Measurements from ENCODE around the gene LHFPL6.
A peak's percentile ranks its signal among the peaks of the same experiment; 100 is the strongest.

LHFPL6 gene

GRCh38 chr13:39631307-39631706, 28.3 kb upstream of the LHFPL6 start:
- DNase-seq, result no peak
- H2BK120ac ChIP-seq (ENCODE audit: low read depth, low read length), result no peak overlapping the region
- H4K8ac ChIP-seq (ENCODE audit: low read depth, low read length), result no peak overlapping the region
- H3K27ac ChIP-seq (ENCODE audit: low read depth, low read length), result no peak overlapping the region
- H3K9ac ChIP-seq (ENCODE audit: low read length), result no peak overlapping the region
- no peaks in the 10 kb centered on the region for H3K36me3 ChIP-seq (ENCODE audit: control insufficient read depth, insufficient read depth, low read length)
- H3K56ac ChIP-seq (ENCODE audit: low read length), result no peak overlapping the region
- no peak overlapping the region for H3K23ac ChIP-seq (ENCODE audit: low read length)
- no peak overlapping the region for H2BK15ac ChIP-seq (replicated peaks; ENCODE audit: low read depth)
- no peak overlapping the region for H3K18ac ChIP-seq (ENCODE audit: low read length)
- H3K4me2 ChIP-seq (ENCODE audit: low read length), result no peak overlapping the region
- peaks cover 4% of the 10 kb centered on the region for H3K4me1 ChIP-seq (ENCODE audit: control insufficient read depth, low read depth, low read length)
- H2AK5ac ChIP-seq (ENCODE audit: low read length), result no peak overlapping the region
- H3K79me1 ChIP-seq (ENCODE audit: low read length), result no peaks in the 10 kb centered on the region
- H2BK5ac ChIP-seq (ENCODE audit: low read length), result no peak overlapping the region
- no peaks in the 10 kb centered on the region for H3K79me2 ChIP-seq (ENCODE audit: control insufficient read depth, insufficient read depth, low read length)
- WGBS (ENCODE audit: extremely low coverage, insufficient coverage, low lambda C conversion rate), result no CpG with 5 or more reads among the region's 1 CpG
- no peak overlapping the region for H4K5ac ChIP-seq (ENCODE audit: low read length)
- no peak overlapping the region for H3K4ac ChIP-seq (ENCODE audit: low read depth, low read length)
- no peaks in the 10 kb centered on the region for H3K27me3 ChIP-seq (ENCODE audit: insufficient read depth, low read length, poor library complexity)
- H3K4me3 ChIP-seq (ENCODE audit: low read length), result no peak overlapping the region

DNA sequence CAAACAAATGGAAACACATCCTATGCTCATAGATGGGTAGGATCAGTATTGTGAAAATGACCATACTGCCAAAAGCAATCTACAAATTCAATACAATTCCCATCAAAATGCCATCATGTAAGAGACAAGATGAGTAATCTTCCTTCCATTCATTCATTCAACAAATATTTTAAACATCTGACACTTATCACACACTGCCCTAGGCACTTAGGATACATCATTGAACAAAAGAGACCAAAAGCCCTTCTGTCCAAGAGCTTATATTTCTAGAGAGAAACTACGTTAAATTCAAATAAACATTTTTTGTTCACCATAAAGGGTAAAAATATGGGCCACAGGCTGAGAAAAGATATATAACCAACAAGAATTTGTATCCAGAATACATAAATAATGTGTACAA, 20.5 kb upstream of the LHFPL6 start:
- Histone ChIP-seq H3K18ac (ENCODE audit: low read length) (no peak overlapping the region), H4K8ac (ENCODE audit: low read depth, low read length) (no peak overlapping the region), H3K56ac (ENCODE audit: low read length) (no peak overlapping the region), H3K4me1 (ENCODE audit: control insufficient read depth, low read depth, low read length) (no peaks in the 10 kb centered on the region), H3K27ac (ENCODE audit: low read depth, low read length) (no peak overlapping the region), H3K4me2 (ENCODE audit: low read length) (no peak overlapping the region), H3K27me3 (ENCODE audit: insufficient read depth, low read length, poor library complexity) (no peaks in the 10 kb centered on the region), H2BK120ac (ENCODE audit: low read depth, low read length) (no peak overlapping the region), H3K9ac (ENCODE audit: low read length) (no peak overlapping the region), H3K79me2 (ENCODE audit: control insufficient read depth, insufficient read depth, low read length) (no peaks in the 10 kb centered on the region), H2BK15ac (replicated peaks; ENCODE audit: low read depth) (no peak overlapping the region), H2BK5ac (ENCODE audit: low read length) (no peak overlapping the region), H3K36me3 (ENCODE audit: control insufficient read depth, insufficient read depth, low read length) (no peaks in the 10 kb centered on the region), H3K79me1 (ENCODE audit: low read length) (no peaks in the 10 kb centered on the region), H4K5ac (ENCODE audit: low read length) (no peak overlapping the region), H2AK5ac (ENCODE audit: low read length) (no peak overlapping the region), H3K23ac (ENCODE audit: low read length) (no peak overlapping the region), H3K4me3 (ENCODE audit: low read length) (no peak overlapping the region), H3K4ac (ENCODE audit: low read depth, low read length) (no peak overlapping the region)
- no peak for DNase-seq
- WGBS (ENCODE audit: extremely low coverage, insufficient coverage, low lambda C conversion rate), result no CpG with 5 or more reads among the region's 1 CpG

GRCh38 chr13:39618561-39618960, 15.6 kb upstream of the LHFPL6 start:
- H3K4me1 ChIP-seq (ENCODE audit: control insufficient read depth, low read depth, low read length), result no peaks in the 10 kb centered on the region
- no peak overlapping the region for H2BK5ac ChIP-seq (ENCODE audit: low read length)
- no peak overlapping the region for H2AK5ac ChIP-seq (ENCODE audit: low read length)
- H3K4me2 ChIP-seq (ENCODE audit: low read length), result no peak overlapping the region
- H3K4ac ChIP-seq (ENCODE audit: low read depth, low read length), result no peak overlapping the region
- no CpG with 5 or more reads among the region's 1 CpG for WGBS (ENCODE audit: extremely low coverage, insufficient coverage, low lambda C conversion rate)
- no peak overlapping the region for H2BK120ac ChIP-seq (ENCODE audit: low read depth, low read length)
- H3K56ac ChIP-seq (ENCODE audit: low read length), result no peak overlapping the region
- H3K27ac ChIP-seq (ENCODE audit: low read depth, low read length), result no peak overlapping the region
- no peak overlapping the region for H3K18ac ChIP-seq (ENCODE audit: low read length)
- H4K5ac ChIP-seq (ENCODE audit: low read length), result no peak overlapping the region
- no peak overlapping the region for H4K8ac ChIP-seq (ENCODE audit: low read depth, low read length)
- no peaks in the 10 kb centered on the region for H3K27me3 ChIP-seq (ENCODE audit: insufficient read depth, low read length, poor library complexity)
- no peak overlapping the region for H3K23ac ChIP-seq (ENCODE audit: low read length)
- H3K79me1 ChIP-seq (ENCODE audit: low read length), result no peaks in the 10 kb centered on the region
- H3K79me2 ChIP-seq (ENCODE audit: control insufficient read depth, insufficient read depth, low read length), result no peaks in the 10 kb centered on the region
- no peak overlapping the region for H2BK15ac ChIP-seq (replicated peaks; ENCODE audit: low read depth)
- H3K9ac ChIP-seq (ENCODE audit: low read length), result no peak overlapping the region
- DNase-seq, result peak; percentile 47
- H3K36me3 ChIP-seq (ENCODE audit: control insufficient read depth, insufficient read depth, low read length), result no peaks in the 10 kb centered on the region
- H3K4me3 ChIP-seq (ENCODE audit: low read length), result no peak overlapping the region

DNA sequence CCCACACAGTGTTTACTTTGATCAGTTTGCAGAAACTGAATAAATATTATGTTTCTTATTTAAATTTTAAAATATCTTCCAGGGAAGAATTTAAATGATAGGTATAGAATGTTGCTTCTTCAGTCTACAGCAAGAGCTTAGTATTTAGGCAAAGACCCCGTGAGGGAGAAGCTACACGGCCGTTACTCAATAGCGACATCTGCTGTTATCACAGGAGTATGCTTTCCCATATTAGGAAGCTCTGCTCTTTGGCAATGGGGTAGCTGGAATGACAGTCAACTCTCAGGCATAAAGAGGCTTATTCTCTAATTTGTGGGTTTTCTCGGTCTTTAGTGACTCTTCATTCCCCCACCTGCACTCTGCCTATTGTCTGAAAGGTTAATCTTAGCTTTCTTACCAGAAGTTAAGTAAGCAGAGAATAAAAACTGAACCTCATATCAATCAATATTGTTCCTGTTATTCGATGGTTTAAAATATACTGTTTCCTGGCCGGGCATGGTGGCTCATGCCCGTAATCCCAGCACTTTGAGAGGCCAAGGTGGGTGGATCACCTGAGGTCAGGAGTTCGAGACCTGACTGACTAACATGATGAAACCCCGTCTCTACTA, 13.2 kb upstream of the LHFPL6 start:
- no peak overlapping the region for H2AK5ac ChIP-seq (ENCODE audit: low read length)
- H3K18ac ChIP-seq (ENCODE audit: low read length), result no peak overlapping the region
- no peak overlapping the region for H3K27ac ChIP-seq (ENCODE audit: low read depth, low read length)
- H4K8ac ChIP-seq (ENCODE audit: low read depth, low read length), result no peak overlapping the region
- no peaks in the 10 kb centered on the region for H3K79me1 ChIP-seq (ENCODE audit: low read length)
- DNase-seq, result peak; percentile 81
- H3K4me2 ChIP-seq (ENCODE audit: low read length), result no peak overlapping the region
- H3K27me3 ChIP-seq (ENCODE audit: insufficient read depth, low read length, poor library complexity), result no peaks in the 10 kb centered on the region
- H3K79me2 ChIP-seq (ENCODE audit: control insufficient read depth, insufficient read depth, low read length), result no peaks in the 10 kb centered on the region
- H2BK5ac ChIP-seq (ENCODE audit: low read length), result no peak overlapping the region
- no peak overlapping the region for H3K4ac ChIP-seq (ENCODE audit: low read depth, low read length)
- no peak overlapping the region for H2BK15ac ChIP-seq (replicated peaks; ENCODE audit: low read depth)
- no CpG with 5 or more reads among the region's 10 CpGs for WGBS (ENCODE audit: extremely low coverage, insufficient coverage, low lambda C conversion rate)
- H3K56ac ChIP-seq (ENCODE audit: low read length), result no peak overlapping the region
- H3K9ac ChIP-seq (ENCODE audit: low read length), result no peak overlapping the region
- no peak overlapping the region for H4K5ac ChIP-seq (ENCODE audit: low read length)
- H3K4me1 ChIP-seq (ENCODE audit: control insufficient read depth, low read depth, low read length), result no peaks in the 10 kb centered on the region
- H3K36me3 ChIP-seq (ENCODE audit: control insufficient read depth, insufficient read depth, low read length), result no peaks in the 10 kb centered on the region
- no peak overlapping the region for H3K23ac ChIP-seq (ENCODE audit: low read length)
- no peak overlapping the region for H2BK120ac ChIP-seq (ENCODE audit: low read depth, low read length)
- no peak overlapping the region for H3K4me3 ChIP-seq (ENCODE audit: low read length)

DNA sequence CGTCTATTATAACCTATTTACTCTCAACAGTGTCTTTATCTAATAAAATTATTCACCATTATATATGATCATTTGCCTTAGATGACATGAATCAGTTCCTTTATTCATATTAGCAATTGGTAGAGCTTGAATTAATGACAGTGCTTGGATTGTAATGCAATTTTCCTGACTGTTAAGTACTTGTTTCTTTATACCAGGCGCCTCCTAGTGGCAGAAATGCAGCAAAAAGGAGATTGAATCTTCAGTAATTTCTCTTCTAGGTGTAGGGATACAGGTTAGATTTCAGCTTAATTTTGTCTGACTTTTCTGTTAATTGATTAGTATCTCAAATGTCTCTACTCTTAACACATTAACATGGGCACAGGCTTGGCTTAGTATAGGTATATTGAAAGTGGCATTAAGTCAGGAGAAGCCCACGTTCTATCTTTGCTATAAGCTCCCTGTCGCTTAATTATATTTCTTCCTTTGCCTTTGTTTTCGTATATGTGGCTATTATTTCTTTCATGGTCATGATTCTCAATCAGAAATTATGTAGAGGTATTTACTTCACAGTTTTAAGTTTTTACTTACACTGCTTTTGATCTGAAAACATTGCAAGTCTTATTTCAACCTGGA, 9.1 kb upstream of the LHFPL6 start:
- 100% methylated on average over 1 of the region's 5 CpGs for WGBS (ENCODE audit: extremely low coverage, insufficient coverage, low lambda C conversion rate)
- no peak overlapping the region for H3K27ac ChIP-seq (ENCODE audit: low read depth, low read length)
- H3K36me3 ChIP-seq (ENCODE audit: control insufficient read depth, insufficient read depth, low read length), result no peaks in the 10 kb centered on the region
- H3K79me1 ChIP-seq (ENCODE audit: low read length), result no peaks in the 10 kb centered on the region
- no peak overlapping the region for H2BK15ac ChIP-seq (replicated peaks; ENCODE audit: low read depth)
- no peak overlapping the region for H2BK120ac ChIP-seq (ENCODE audit: low read depth, low read length)
- H4K5ac ChIP-seq (ENCODE audit: low read length), result no peak overlapping the region
- H3K27me3 ChIP-seq (ENCODE audit: insufficient read depth, low read length, poor library complexity), result no peaks in the 10 kb centered on the region
- H3K9ac ChIP-seq (ENCODE audit: low read length), result no peak overlapping the region
- no peak overlapping the region for H3K18ac ChIP-seq (ENCODE audit: low read length)
- DNase-seq, result peak; percentile 78
- H3K4me2 ChIP-seq (ENCODE audit: low read length), result no peak overlapping the region
- no peak overlapping the region for H4K8ac ChIP-seq (ENCODE audit: low read depth, low read length)
- no peak overlapping the region for H3K4me3 ChIP-seq (ENCODE audit: low read length)
- H3K79me2 ChIP-seq (ENCODE audit: control insufficient read depth, insufficient read depth, low read length), result no peaks in the 10 kb centered on the region
- H3K4me1 ChIP-seq (ENCODE audit: control insufficient read depth, low read depth, low read length), result no peaks in the 10 kb centered on the region
- no peak overlapping the region for H3K4ac ChIP-seq (ENCODE audit: low read depth, low read length)
- no peak overlapping the region for H2AK5ac ChIP-seq (ENCODE audit: low read length)
- no peak overlapping the region for H3K23ac ChIP-seq (ENCODE audit: low read length)
- no peak overlapping the region for H3K56ac ChIP-seq (ENCODE audit: low read length)
- H2BK5ac ChIP-seq (ENCODE audit: low read length), result no peak overlapping the region

DNA sequence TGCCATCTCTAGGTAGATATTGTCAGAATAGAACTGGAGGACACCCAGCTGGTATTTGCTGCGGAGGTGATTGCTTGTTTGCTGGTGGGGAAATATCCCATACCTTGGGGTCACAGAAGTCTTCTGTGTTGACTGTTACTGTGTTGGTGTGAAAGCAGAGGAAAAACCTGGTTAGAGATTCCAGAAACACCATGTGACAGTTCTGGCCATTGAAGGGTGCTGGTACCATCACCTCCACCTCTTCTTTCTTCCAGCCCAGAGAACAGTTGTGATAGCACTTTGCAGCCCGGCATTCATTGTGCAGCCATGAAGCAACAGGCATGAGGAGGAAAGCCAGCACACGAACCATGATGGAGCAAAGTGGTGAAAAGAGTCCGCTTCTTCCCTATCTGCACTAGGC, 4.9 kb upstream of the LHFPL6 start:
- Histone ChIP-seq H2AK5ac (ENCODE audit: low read length) (no peak overlapping the region), H2BK15ac (replicated peaks; ENCODE audit: low read depth) (no peak overlapping the region), H3K27me3 (ENCODE audit: insufficient read depth, low read length, poor library complexity) (no peaks in the 10 kb centered on the region), H3K18ac (ENCODE audit: low read length) (no peak overlapping the region), H3K79me2 (ENCODE audit: control insufficient read depth, insufficient read depth, low read length) (no peaks in the 10 kb centered on the region), H3K79me1 (ENCODE audit: low read length) (no peaks in the 10 kb centered on the region), H3K23ac (ENCODE audit: low read length) (no peak overlapping the region), H2BK120ac (ENCODE audit: low read depth, low read length) (no peak overlapping the region), H2BK5ac (ENCODE audit: low read length) (no peak overlapping the region), H4K8ac (ENCODE audit: low read depth, low read length) (no peak overlapping the region), H3K4me2 (ENCODE audit: low read length) (no peak overlapping the region), H3K36me3 (ENCODE audit: control insufficient read depth, insufficient read depth, low read length) (no peaks in the 10 kb centered on the region), H3K4me1 (ENCODE audit: control insufficient read depth, low read depth, low read length) (no peaks in the 10 kb centered on the region), H3K9ac (ENCODE audit: low read length) (no peak overlapping the region), H3K4ac (ENCODE audit: low read depth, low read length) (no peak overlapping the region), H3K27ac (ENCODE audit: low read depth, low read length) (no peak overlapping the region), H4K5ac (ENCODE audit: low read length) (no peak overlapping the region), H3K56ac (ENCODE audit: low read length) (no peak overlapping the region), H3K4me3 (ENCODE audit: low read length) (no peak overlapping the region)
- no peak for DNase-seq
- WGBS (ENCODE audit: extremely low coverage, insufficient coverage, low lambda C conversion rate), result no CpG with 5 or more reads among the region's 4 CpGs
